Prostate gland (tissue), 2 donors: Measurements from ENCODE around the gene OR4N2.

Experiments used
- CTCF ChIP-seq, 4 experiments: fragments of 200-600 bp in 2 of 4; fragments of 450-650 bp in 2 of 4; sonication (generic) in 2 of 4; IDR thresholded peaks; 1 replicate in 3 of 4; 2 replicates in 1 of 4; pipeline ENCODE4 v1.5.1; 2016 to 2019; ENCODE audit warnings: antibody characterized with exemption in 4 of 4, mild to moderate bottlenecking in 2 of 4, moderate library complexity in 2 of 4
- POLR2A ChIP-seq: fragments of 450-650 bp; IDR thresholded peaks from one replicate; pipeline ENCODE4 v1.6.1; 2016; ENCODE audit warnings: antibody characterized with exemption, mild to moderate bottlenecking
- POLR2AphosphoS5 ChIP-seq: sonication (generic); formaldehyde crosslinking; IDR thresholded peaks from one replicate; pipeline ENCODE4 v1.6.1; 2017; ENCODE audit warnings: antibody characterized with exemption

- TF ChIP-seq CTCF (IDR thresholded peaks at IDR 0.05), result no peak
- no peak for TF ChIP-seq POLR2A
- no peak for TF ChIP-seq POLR2AphosphoS5
Measured at GRCh38 chr14:19775587-19775986, 28.0 kb upstream of the OR4N2 start.
